ENCODE measurements around the gene AKR1E2.

Gene AKR1E2

DNA sequence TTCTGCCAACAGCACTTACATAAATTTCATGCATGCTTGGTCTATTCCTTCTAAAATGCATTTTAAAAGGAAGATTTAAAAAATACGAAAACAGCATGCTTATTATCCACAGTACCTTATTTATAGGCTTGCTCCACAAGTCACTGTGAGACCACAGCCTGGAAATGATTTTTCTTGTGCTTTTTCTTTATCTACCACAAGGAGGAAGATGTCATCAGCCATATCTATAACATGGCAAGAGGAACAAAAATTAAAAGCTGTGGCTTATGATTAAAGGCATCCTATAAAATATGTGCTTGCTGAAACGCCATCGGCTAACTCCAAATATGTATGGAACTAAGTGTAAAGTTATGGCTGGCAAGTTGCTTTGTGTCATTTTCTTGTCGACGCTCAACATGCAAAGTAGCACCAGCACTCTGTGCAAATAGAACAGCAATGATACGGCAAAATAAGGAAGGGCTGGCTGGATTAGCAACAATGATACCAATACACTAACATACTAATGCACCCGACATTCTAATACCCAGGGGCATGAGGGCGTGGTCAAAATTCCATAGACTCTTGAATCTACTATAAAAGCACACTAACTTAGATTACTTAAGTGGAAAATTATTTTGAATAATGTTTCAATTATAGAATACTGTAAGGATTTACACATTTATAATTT is 41.2 kb upstream of the AKR1E2 start:
- no peak for ATAC-seq (ENCODE audit: insufficient read depth, low read depth)
- Histone ChIP-seq H4K20me1 (ENCODE audit: insufficient read depth, low read length) (no peaks in the 10 kb centered on the region), H3K9me3 (ENCODE audit: insufficient read depth, low read length, severe bottlenecking) (no peaks in the 10 kb centered on the region), H3K4me3 (ENCODE audit: low read depth in 1 of 2, low read length in 2 of 2) (no peak overlapping the region), H3K79me2 (ENCODE audit: insufficient read depth, low read length) (no peaks in the 10 kb centered on the region), H3K4me2 (ENCODE audit: insufficient read depth, low read length) (no peak overlapping the region), H3K27ac (ENCODE audit: low read length) (no peak overlapping the region), H3K9ac (ENCODE audit: low read depth, low read length) (no peak overlapping the region), H3K4me1 (ENCODE audit: insufficient read depth, low read length) (no peaks in the 10 kb centered on the region), H3K27me3 (ENCODE audit: insufficient read depth, low read length, poor library complexity) (peaks cover 2% of the 10 kb centered on the region), H2AFZ (ENCODE audit: low read depth, low read length) (no peak overlapping the region), H3K36me3 (ENCODE audit: insufficient read depth, low read length) (no peaks in the 10 kb centered on the region)
- no peak for DNase-seq
- TF ChIP-seq, protein P1, sequence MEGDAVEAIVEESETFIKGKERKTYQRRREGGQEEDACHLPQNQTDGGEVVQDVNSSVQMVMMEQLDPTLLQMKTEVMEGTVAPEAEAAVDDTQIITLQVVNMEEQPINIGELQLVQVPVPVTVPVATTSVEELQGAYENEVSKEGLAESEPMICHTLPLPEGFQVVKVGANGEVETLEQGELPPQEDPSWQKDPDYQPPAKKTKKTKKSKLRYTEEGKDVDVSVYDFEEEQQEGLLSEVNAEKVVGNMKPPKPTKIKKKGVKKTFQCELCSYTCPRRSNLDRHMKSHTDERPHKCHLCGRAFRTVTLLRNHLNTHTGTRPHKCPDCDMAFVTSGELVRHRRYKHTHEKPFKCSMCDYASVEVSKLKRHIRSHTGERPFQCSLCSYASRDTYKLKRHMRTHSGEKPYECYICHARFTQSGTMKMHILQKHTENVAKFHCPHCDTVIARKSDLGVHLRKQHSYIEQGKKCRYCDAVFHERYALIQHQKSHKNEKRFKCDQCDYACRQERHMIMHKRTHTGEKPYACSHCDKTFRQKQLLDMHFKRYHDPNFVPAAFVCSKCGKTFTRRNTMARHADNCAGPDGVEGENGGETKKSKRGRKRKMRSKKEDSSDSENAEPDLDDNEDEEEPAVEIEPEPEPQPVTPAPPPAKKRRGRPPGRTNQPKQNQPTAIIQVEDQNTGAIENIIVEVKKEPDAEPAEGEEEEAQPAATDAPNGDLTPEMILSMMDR (IDR thresholded peaks at IDR 0.05; ENCODE audit: borderline replicate concordance, extremely low read depth, low read length, poor library complexity, severe bottlenecking): no peak
- TF ChIP-seq EZH2 (IDR thresholded peaks at IDR 0.05; ENCODE audit: borderline replicate concordance, low read depth, low read length, severe bottlenecking): no peak

DNA sequence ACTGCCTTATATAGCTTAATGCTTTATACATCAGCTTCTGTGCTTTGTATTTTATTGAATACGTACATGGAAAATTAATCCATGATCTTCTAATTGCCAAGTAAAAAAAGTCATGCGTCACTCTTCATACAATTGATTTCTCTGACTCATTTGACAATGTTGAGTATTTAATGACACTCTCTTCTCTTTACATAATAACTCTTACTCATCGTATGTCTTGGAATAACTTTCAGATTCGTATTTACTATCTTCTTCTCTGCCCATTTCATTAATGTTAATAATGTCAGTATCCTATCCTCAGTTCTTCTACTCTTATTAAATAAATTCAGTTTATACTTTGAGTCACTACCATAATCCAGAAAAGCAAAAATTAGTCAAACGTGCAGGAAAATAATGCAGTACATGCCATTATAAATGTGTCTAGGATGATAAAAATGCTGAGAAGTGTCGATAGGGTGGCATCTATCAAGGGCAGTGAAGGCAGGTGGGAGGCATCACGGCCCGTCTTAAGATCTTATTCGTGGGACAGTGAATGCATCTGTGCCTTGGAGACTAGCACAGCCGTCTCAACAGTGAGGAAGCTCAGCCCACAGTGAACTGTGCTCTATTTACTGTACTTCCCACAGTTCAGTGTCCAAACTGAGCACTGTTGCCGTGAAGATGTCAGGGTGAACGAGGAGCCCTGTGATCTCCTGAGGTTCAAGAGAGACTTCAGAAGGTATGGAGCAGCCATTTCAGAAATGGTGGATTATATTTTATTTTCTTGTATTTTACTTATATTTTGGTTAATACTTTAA is 39.8 kb upstream of the AKR1E2 start:
- no peaks in the 10 kb centered on the region for H3K4me1 ChIP-seq (ENCODE audit: insufficient read depth, low read length)
- no peak overlapping the region for H3K4me2 ChIP-seq (ENCODE audit: insufficient read depth, low read length)
- H2AFZ ChIP-seq (ENCODE audit: low read depth, low read length): no peak overlapping the region
- peaks cover 2% of the 10 kb centered on the region for H3K27me3 ChIP-seq (ENCODE audit: insufficient read depth, low read length, poor library complexity)
- H3K36me3 ChIP-seq (ENCODE audit: insufficient read depth, low read length): no peaks in the 10 kb centered on the region
- H3K27ac ChIP-seq (ENCODE audit: low read length): no peak overlapping the region
- ATAC-seq (ENCODE audit: insufficient read depth, low read depth) (no peak), DNase-seq (no peak)
- no peaks in the 10 kb centered on the region for H4K20me1 ChIP-seq (ENCODE audit: insufficient read depth, low read length)
- H3K4me3 ChIP-seq (ENCODE audit: low read depth in 1 of 2, low read length in 2 of 2): no peak overlapping the region
- H3K79me2 ChIP-seq (ENCODE audit: insufficient read depth, low read length): no peaks in the 10 kb centered on the region
- no peak overlapping the region for H3K9ac ChIP-seq (ENCODE audit: low read depth, low read length)
- H3K9me3 ChIP-seq (ENCODE audit: insufficient read depth, low read length, severe bottlenecking): no peaks in the 10 kb centered on the region
- TF ChIP-seq, protein P1 (IDR thresholded peaks at IDR 0.05; ENCODE audit: borderline replicate concordance, extremely low read depth, low read length, poor library complexity, severe bottlenecking): no peak
- TF ChIP-seq EZH2 (IDR thresholded peaks at IDR 0.05; ENCODE audit: borderline replicate concordance, low read depth, low read length, severe bottlenecking): no peak

DNA sequence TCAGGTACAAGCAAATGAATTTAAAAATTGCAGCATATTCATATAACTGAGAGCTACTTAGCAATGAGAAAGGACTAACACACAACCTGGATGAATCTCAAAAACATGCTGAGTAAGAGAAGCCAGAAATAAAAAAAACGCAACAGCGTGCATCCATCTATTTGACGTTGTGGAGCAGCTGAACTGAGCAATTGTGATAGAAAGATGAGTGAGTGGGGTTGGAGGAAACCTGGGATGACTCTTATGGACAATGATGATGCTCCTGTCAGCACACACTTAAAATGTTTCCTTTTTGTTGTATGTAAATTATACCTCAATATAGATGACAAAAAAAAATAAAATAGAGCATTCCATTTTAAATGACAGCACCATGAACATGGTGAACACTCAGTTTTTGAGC is 36.0 kb upstream of the AKR1E2 start:
- Histone ChIP-seq H3K9me3 (ENCODE audit: insufficient read depth, low read length, severe bottlenecking) (no peaks in the 10 kb centered on the region), H3K27ac (ENCODE audit: low read length) (no peak overlapping the region), H3K36me3 (ENCODE audit: insufficient read depth, low read length) (no peaks in the 10 kb centered on the region), H2AFZ (ENCODE audit: low read depth, low read length) (no peak overlapping the region), H4K20me1 (ENCODE audit: insufficient read depth, low read length) (no peaks in the 10 kb centered on the region), H3K4me1 (ENCODE audit: insufficient read depth, low read length) (no peaks in the 10 kb centered on the region), H3K4me3 (ENCODE audit: low read depth in 1 of 2, low read length in 2 of 2) (no peak overlapping the region), H3K79me2 (ENCODE audit: insufficient read depth, low read length) (no peaks in the 10 kb centered on the region), H3K4me2 (ENCODE audit: insufficient read depth, low read length) (no peak overlapping the region), H3K9ac (ENCODE audit: low read depth, low read length) (no peak overlapping the region), H3K27me3 (ENCODE audit: insufficient read depth, low read length, poor library complexity) (no peaks in the 10 kb centered on the region)
- no peak for TF ChIP-seq EZH2 (IDR thresholded peaks at IDR 0.05; ENCODE audit: borderline replicate concordance, low read depth, low read length, severe bottlenecking)
- TF ChIP-seq, protein P1 (IDR thresholded peaks at IDR 0.05; ENCODE audit: borderline replicate concordance, extremely low read depth, low read length, poor library complexity, severe bottlenecking): no peak
- ATAC-seq (ENCODE audit: insufficient read depth, low read depth) (no peak), DNase-seq (no peak)

All from DND-41 (cell line).